GM21515 (cell line): ENCODE data around the gene CCDC33.

Experiments used
- ATAC-seq: cut with Tn5 transposase; IDR thresholded peaks from one replicate; pipeline ENCODE4 v1.9.1; 2021; ENCODE audit not compliant: unreplicated experiment

CCDC33 gene

GRCh38 chr15:74208901-74209559, 27.1 kb upstream of the CCDC33 start:
- no peak for ATAC-seq

- no peak for ATAC-seq
Observed at GRCh38 chr15:74209560-74209958, 26.6 kb upstream of the CCDC33 start.

- ATAC-seq = no peak
Observed at GRCh38 chr15:74209997-74210671, 26.0 kb upstream of the CCDC33 start.

- ATAC-seq = no peak
Observed at GRCh38 chr15:74210729-74211128, 25.4 kb upstream of the CCDC33 start.

GRCh38 chr15:74211656-74212055, 24.5 kb upstream of the CCDC33 start:
- ATAC-seq = no peak

GRCh38 chr15:74212494-74212893, 23.6 kb upstream of the CCDC33 start:
- ATAC-seq = no peak

GRCh38 chr15:74213858-74214284, 22.3 kb upstream of the CCDC33 start:
- no peak for ATAC-seq

GRCh38 chr15:74214324-74215021, 21.7 kb upstream of the CCDC33 start:
- ATAC-seq = no peak

- no peak for ATAC-seq
Observed at GRCh38 chr15:74215958-74216357, 20.2 kb upstream of the CCDC33 start.

GRCh38 chr15:74216949-74217348, 19.2 kb upstream of the CCDC33 start:
- no peak for ATAC-seq

- no peak for ATAC-seq
Observed at GRCh38 chr15:74217907-74218885, 17.9 kb upstream of the CCDC33 start.

GRCh38 chr15:74220475-74221248, 15.5 kb upstream of the CCDC33 start:
- no peak for ATAC-seq

GRCh38 chr15:74221399-74222239, 14.5 kb upstream of the CCDC33 start:
- ATAC-seq = no peak

GRCh38 chr15:74222240-74223119, 13.6 kb upstream of the CCDC33 start:
- no peak for ATAC-seq

GRCh38 chr15:74225928-74226327, 10.2 kb upstream of the CCDC33 start:
- ATAC-seq = no peak

GRCh38 chr15:74226761-74227540, 9.2 kb upstream of the CCDC33 start:
- no peak for ATAC-seq

GRCh38 chr15:74227968-74228722, 8.0 kb upstream of the CCDC33 start:
- ATAC-seq = no peak
